CD4-positive, alpha-beta T cell treated with Interleukin-15 for 4 hours (primary cell): ENCODE results near the gene TLE2.
"Not testable (repeated sequence)": the region's sequence is repeated elsewhere in the genome, so short reads cannot be mapped to it uniquely, and the experiment has no call there.

Experiments used
- DNase-seq: peaks from one replicate; pipeline ENCODE4 v3.0.0-alpha.2; 2020; ENCODE audit warnings: low spot score

TLE2 gene

DNA sequence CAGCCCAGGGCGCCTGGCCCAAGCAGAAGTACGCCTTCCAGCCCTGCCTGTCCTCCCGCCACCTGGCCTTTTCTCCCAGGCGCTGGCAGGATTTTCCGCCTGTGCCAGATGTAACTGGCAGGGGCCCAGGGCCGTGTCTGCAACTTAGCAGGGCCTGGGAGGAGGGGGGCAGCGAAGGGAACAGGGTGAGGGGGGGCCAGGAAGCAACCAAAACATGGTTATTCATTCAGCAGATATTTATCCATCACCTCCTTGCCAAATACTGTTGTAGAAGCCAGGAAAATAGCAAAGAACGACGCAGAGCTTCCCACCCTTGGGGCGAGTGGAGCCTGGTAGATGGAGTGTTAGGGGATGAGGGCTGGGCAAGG, 46.1 kb downstream of the TLE2 start:
- no peak for DNase-seq

DNA sequence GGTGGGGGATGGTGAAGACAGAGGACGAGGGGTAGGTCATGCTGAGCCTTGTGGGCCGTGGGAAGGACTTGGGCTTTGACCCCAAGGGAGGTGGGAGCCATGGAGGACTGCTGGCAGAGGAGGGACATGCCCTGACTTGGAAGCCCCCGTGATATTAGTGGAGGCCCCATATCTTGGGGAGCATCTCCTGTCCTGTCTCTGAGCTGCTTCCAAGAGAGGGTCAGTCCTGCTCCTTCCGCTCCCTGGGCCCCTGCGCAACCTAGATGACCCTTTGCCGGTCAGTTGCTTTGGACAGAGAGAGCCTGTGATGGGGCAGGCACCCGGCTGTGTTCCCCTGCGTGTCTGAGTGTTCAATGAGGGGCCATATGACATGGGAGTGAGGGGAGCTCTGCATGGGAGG, 46.5 kb downstream of the TLE2 start:
- no peak for DNase-seq

GRCh38 chr19:2981898-2982297, 47.2 kb downstream of the TLE2 start:
- DNase-seq, result no peak

GRCh38 chr19:2978772-2979171, 50.3 kb downstream of the TLE2 start:
- DNase-seq, result no peak

- DNase-seq, result no peak
These were observed 50.8 kb downstream of the TLE2 start for GRCh38 chr19:2978166-2978767.

- DNase-seq, result no peak
These were observed 51.3 kb downstream of the TLE2 start for GRCh38 chr19:2977746-2978138.

DNA sequence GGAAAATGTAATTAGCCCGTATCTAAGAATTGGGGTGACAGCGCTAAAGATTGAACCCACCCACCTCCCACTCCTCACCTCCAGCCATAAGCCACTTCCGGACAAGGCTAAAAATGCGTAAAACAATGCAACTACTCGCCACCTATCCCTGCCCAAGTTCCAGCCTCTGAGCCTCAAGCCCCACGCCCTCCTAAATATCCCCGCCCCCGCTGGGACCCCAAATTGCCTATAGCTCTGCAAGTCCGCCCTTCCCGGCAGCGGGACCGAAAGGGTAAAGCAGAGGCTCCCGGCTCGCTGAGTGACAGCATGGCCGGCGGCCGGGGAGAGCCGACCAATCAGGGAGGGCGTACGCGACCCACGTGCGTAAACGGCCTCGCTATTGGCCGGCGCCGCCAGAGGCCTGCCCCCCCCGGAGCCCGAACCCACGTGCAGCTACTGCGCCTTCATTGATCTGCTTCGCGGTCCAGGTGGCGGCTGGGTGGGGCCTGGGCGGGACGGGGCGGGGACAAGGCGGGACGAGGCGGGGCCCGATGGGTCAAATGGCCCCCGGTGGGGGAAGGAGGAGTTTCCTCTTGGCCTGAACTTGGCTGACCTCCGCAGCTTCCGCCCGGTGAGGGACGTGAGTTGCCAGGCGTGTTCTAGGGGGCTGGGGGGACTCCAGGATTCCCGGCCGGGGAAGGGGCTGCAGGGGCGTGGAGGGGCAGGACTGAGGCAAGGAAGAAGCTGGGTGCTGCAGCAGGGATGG, 51.9 kb downstream of the TLE2 start, which contains the start of gene TLE6:
TSS of gene TLE6 (plus strand) at position 564 of the 745 bp plus-strand sequence. CDS start 670 bp downstream, outside the sequence.
- peak; percentile 92 for DNase-seq

DNA sequence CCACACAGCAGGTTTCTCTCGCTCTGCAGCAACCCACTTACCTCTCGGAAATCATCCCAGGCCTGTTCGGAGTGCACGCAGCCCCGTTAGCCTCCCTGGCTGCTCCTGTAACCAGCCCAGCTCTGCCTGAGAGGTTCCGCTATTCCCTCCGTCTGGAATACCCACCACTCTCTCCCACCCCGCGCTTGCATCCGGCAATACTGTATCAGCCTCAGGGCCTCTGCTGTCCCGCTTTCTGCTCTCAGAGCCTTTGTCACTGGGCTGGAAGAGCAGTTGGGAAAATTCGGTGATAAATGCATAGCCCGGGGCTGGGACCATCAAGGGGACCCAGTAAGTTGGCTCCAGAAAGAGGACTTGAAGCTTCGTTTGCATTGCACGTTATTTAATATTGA, 52.5 kb downstream of the TLE2 start:
- no peak for DNase-seq

- no peak for DNase-seq
These were observed 54.6 kb downstream of the TLE2 start for GRCh38 chr19:2974342-2975041.

GRCh38 chr19:2973229-2973628, 55.9 kb downstream of the TLE2 start:
- no peak for DNase-seq

DNA sequence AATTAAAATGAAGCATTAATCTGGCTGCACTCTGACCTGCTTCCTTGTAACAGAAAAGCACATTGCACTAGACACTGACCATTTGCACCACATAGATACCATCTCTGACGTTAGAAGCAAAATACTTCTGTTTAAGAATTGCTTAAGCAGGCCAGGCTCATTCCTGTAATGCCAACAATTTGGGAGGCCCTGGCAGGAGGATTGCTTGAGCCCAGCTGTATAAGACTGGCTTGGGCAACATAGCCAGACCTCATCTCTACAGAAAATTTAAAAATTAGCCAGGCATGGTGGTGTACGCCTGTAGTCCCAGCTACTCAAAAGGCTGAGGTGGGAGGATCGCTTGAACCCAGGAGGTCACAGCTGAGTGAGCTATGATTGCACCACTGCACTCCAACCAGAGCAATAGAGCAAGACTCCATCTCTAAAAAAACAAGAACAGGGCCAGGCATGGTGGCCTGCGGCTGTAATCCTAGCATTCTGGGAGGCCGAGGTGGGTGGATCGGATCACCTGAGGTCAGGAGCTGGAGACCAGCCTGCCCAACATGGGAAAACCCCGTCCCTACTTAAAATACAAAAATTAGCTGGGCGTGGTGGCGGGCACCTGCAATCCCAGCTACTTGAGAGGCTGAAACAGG, 58.8 kb downstream of the TLE2 start:
- DNase-seq, result no peak

DNA sequence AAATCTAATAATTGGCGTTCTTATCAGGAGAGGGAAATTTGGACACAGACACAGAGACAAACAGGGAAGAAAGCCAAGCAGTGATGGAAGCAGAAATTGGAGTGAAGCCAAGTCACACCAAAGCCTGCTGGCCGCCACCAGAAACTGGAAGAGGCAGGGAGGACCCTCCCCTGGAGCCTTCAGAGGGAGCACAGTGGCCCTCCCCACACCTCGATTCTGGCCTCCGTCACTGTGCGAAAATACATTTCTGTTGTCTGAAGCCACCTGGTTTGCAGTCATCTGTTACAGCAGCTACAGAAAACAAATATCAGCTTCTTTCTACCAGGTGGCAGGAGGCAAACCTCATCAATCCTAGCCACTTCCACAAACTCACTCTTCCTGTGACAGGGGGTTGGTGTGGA, 60.0 kb downstream of the TLE2 start:
- no peak for DNase-seq

- no peak for DNase-seq
These were observed 61.1 kb downstream of the TLE2 start for GRCh38 chr19:2967972-2968371.

DNA sequence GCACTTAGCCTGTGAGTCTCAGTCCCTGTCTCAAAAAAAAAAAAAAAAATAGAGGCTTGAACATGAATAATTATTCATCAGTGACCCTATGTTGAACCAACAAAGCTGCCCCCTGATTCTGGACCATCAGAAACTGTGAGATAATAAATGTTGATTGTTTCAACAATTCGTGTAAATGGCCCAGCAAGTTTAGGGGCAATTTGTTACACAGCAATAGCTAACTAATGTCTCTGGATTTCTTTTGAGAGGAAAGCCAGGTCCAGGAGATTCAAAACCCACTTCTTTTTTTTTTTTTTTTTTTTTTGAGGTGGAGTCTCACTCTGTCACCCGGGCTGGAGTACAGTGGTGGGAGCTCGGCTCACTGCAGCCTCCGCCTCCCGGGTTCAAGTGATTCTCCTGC, 64.2 kb downstream of the TLE2 start:
- no peak for DNase-seq

- not testable (repeated sequence) for DNase-seq
These were observed 65.4 kb downstream of the TLE2 start for GRCh38 chr19:2963631-2964030.

GRCh38 chr19:2963122-2963521, 66.0 kb downstream of the TLE2 start:
- no peak for DNase-seq

GRCh38 chr19:2962018-2962670, 66.9 kb downstream of the TLE2 start:
- DNase-seq, result peak; percentile 80

- no peak for DNase-seq
These were observed 69.0 kb downstream of the TLE2 start for GRCh38 chr19:2960120-2960519.

DNA sequence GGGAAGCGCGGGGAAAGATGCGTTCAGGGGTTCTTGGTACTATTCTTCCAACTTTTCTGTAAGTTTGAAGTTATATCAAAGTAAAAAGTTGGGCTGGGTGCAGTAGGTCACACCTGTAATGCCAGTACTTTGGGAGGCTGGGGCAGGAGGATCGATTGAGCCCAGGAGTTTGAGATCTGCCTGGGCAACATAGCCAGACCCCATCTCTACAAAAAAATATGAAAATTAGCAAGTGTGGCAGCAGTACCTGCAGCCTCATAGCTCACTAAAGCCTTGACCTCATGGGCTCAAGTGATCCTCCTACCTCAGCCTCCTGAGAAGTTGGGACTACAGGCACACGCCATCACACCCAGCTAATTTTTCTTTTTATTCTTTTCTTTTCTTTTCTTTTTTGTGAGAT, 71.9 kb downstream of the TLE2 start:
- no peak for DNase-seq

GRCh38 chr19:2952953-2953481, 76.1 kb downstream of the TLE2 start:
- no peak for DNase-seq

DNA sequence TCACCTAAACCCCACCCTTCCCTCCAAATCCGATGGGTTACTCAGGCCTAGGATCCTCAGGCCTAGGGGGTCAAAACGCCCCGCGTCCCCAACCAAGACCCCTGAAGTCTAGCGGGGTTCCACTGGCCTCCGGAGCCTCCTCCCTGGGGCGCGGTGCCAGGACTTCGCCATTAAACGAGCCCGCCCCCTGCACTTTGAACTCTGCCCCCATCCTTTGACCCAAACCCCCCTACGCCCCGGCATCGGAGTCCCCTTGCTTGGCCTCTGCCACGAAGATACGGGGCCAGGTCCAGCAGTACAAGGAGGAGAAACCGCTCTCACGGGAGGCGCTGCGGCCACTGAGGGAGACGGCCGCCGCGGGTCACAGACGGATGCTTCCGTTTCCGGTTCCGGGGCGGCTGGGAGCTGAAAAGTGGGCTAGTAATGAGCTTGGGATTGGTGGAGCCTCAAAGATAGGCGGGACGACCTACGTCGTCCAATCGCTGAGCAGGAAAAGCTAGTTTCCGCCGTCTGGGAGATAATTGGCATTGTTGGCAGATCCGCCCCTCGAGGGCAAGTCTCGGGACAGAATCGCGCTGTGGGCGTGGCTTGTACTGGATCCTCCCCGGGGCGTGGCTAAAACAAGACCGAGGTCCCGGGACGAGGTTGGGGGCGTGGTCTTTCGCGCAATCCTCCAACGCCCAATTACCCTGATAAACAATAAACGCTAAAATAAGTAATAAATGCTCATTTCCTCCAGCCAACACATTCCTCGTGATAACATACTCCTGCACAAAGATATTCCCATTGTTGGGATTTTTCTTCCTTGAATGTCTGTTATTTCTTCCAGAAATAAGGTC, 78.6 kb downstream of the TLE2 start:
- peak; percentile 100 for DNase-seq
